Gastrocnemius medialis (tissue), 4 donors: ENCODE measurements around the gene TAOK3.

ENCODE experiments used
- CTCF ChIP-seq, 5 experiments: fragments of 450-650 bp in 3 of 5; fragments of 200-600 bp in 2 of 5; sonication (generic) in 2 of 5; IDR thresholded peaks in 4 of 5; conservative IDR thresholded peaks in 1 of 5; 1 replicate in 4 of 5; 2 replicates in 1 of 5; pipeline ENCODE4 v1.5.1; 2016 to 2019; ENCODE audit warnings: antibody characterized with exemption in 5 of 5, mild to moderate bottlenecking in 3 of 5, moderate library complexity in 3 of 5
- POLR2A ChIP-seq, 2 donors: fragments of 450-650 bp; IDR thresholded peaks; one replicate each; pipeline ENCODE4 v1.6.1; 2017; ENCODE audit warnings: antibody characterized with exemption in 2 of 2, mild to moderate bottlenecking in 2 of 2, moderate library complexity in 2 of 2

GRCh38 chr12:118287728-118288127 is 85.0 kb downstream of the TAOK3 start:
- TF ChIP-seq CTCF (IDR thresholded peaks at IDR 0.05 in 4 of 5, conservative IDR thresholded peaks at IDR 0.05 in 1 of 5) (no peak), POLR2A (IDR thresholded peaks at IDR 0.05) (no peak)
